Astrocyte (in vitro differentiated cells and primary cell): Measurements from ENCODE around the gene DYSF. TPM values are rescaled to one million over a fixed set of nuclear protein-coding genes. Genes with fewer than 3 reads are reported as not detected.

Source experiments
- DNase-seq: peaks from one replicate; pipeline ENCODE4 v3.0.0-alpha.2; 2010; ENCODE audit warnings: low read depth
- FAIRE-seq: peaks from 2 replicates; lab custom pipeline; 2011; peaks lifted over from hg19 to GRCh38; lab: Jason Lieb, UNC
- H2AFZ ChIP-seq: 2 replicates; pipeline ENCODE4 v1.6.0; 2012; ENCODE audit warnings: low read depth, low read length, inconsistent platforms
- H3K27ac ChIP-seq: 2 replicates; pipeline ENCODE4 v1.5.1; 2011; ENCODE audit warnings: low read depth, low read length, inconsistent platforms
- H3K27me3 ChIP-seq: 2 replicates; pipeline ENCODE4 v1.6.0; 2011; ENCODE audit warnings: low read length, inconsistent platforms; ENCODE audit not compliant: insufficient read depth
- H3K36me3 ChIP-seq: 2 replicates; pipeline ENCODE4 v1.5.1; 2011; ENCODE audit warnings: low read length, inconsistent platforms; ENCODE audit not compliant: insufficient read depth
- H3K4me1 ChIP-seq: 2 replicates; pipeline ENCODE4 v1.5.1; 2011; ENCODE audit warnings: low read length, inconsistent platforms; ENCODE audit not compliant: insufficient read depth
- H3K4me2 ChIP-seq: 2 replicates; pipeline ENCODE4 v1.6.0; 2012; ENCODE audit warnings: low read length, inconsistent platforms
- H3K4me3 ChIP-seq: 2 replicates; pipeline ENCODE4 v1.5.1; 2011; ENCODE audit warnings: low read depth, mild to moderate bottlenecking, low read length, inconsistent platforms; ENCODE audit not compliant: insufficient read depth
- H3K79me2 ChIP-seq: 2 replicates; pipeline ENCODE4 v1.6.0; 2012; ENCODE audit warnings: mild to moderate bottlenecking, low read length, inconsistent platforms; ENCODE audit not compliant: insufficient read depth
- H3K9ac ChIP-seq: 2 replicates; pipeline ENCODE4 v1.6.0; 2012; ENCODE audit warnings: mild to moderate bottlenecking, low read length, inconsistent platforms
- H3K9me3 ChIP-seq: 2 replicates; pipeline ENCODE4 v1.5.1; 2012; ENCODE audit warnings: low read depth, mild to moderate bottlenecking, low read length, inconsistent platforms; ENCODE audit not compliant: insufficient read depth
- H4K20me1 ChIP-seq: 2 replicates; pipeline ENCODE4 v1.6.0; 2012; ENCODE audit warnings: low read length, inconsistent platforms; ENCODE audit not compliant: insufficient read depth
- H3K27ac Mint-ChIP-seq: one replicate; pipeline ENCODE4 v1.8.0; 2021; ENCODE audit warnings: mild to moderate bottlenecking, mixed read lengths; ENCODE audit not compliant: unreplicated experiment
- H3K27me3 Mint-ChIP-seq: one replicate; pipeline ENCODE4 v1.8.0; 2021; ENCODE audit warnings: low read depth, mixed read lengths; ENCODE audit not compliant: unreplicated experiment
- H3K36me3 Mint-ChIP-seq: one replicate; pipeline ENCODE4 v1.8.0; 2021; ENCODE audit warnings: low read depth, mixed read lengths; ENCODE audit not compliant: unreplicated experiment
- H3K4me1 Mint-ChIP-seq: one replicate; pipeline ENCODE4 v1.8.0; 2021; ENCODE audit warnings: low read depth, mixed read lengths; ENCODE audit not compliant: unreplicated experiment
- H3K4me3 Mint-ChIP-seq: one replicate; pipeline ENCODE4 v1.8.0; 2021; ENCODE audit warnings: mild to moderate bottlenecking, moderate library complexity, mixed read lengths; ENCODE audit not compliant: unreplicated experiment
- H3K9me3 Mint-ChIP-seq: one replicate; pipeline ENCODE4 v1.8.0; 2021; ENCODE audit warnings: mild to moderate bottlenecking, mixed read lengths; ENCODE audit not compliant: unreplicated experiment
- CTCF ChIP-seq: IDR thresholded peaks from 2 replicates; pipeline ENCODE4 v1.5.1; 2011; ENCODE audit warnings: low read depth, mild to moderate bottlenecking, inconsistent platforms, low read length, moderate library complexity; ENCODE audit not compliant: insufficient read depth
- EZH2 ChIP-seq: IDR thresholded peaks from 2 replicates; pipeline ENCODE4 v1.6.1; 2012; ENCODE audit warnings: mild to moderate bottlenecking, low read length, inconsistent platforms; ENCODE audit not compliant: insufficient read depth
- total RNA-seq: library from RNA; stranded (reverse); gene quantifications from 2 replicates; pipeline ENCODE4 v1.2.1, GENCODE V29; 2021

Gene DYSF
- total RNA-seq, 1 donor from 2014 or later, result 123 TPM

- H3K27ac Mint-ChIP-seq, result no peak overlapping the region
- H3K9me3 ChIP-seq, result no peaks in the 10 kb centered on the region
- TF ChIP-seq EZH2 (no peak), CTCF (no peak)
- no peaks in the 10 kb centered on the region for H3K4me1 ChIP-seq
- H3K4me3 ChIP-seq, result no peak overlapping the region
- no peak overlapping the region for H3K4me2 ChIP-seq
- no peak overlapping the region for H3K9ac ChIP-seq
- H3K27me3 ChIP-seq, result no peaks in the 10 kb centered on the region
- H3K9me3 Mint-ChIP-seq, result no peaks in the 10 kb centered on the region
- H2AFZ ChIP-seq, result no peak overlapping the region
- H3K27ac ChIP-seq, result no peak overlapping the region
- no peaks in the 10 kb centered on the region for H3K36me3 ChIP-seq
- DNase-seq (no peak), FAIRE-seq (no peak)
- no peaks in the 10 kb centered on the region for H4K20me1 ChIP-seq
- no peaks in the 10 kb centered on the region for H3K27me3 Mint-ChIP-seq
- peaks cover 13% of the 10 kb centered on the region for H3K36me3 Mint-ChIP-seq
- H3K79me2 ChIP-seq, result no peaks in the 10 kb centered on the region
- no peak overlapping the region for H3K4me3 Mint-ChIP-seq
- H3K4me1 Mint-ChIP-seq, result peaks cover 2% of the 10 kb centered on the region
Measured at GRCh38 chr2:71639735-71640134, 186.4 kb downstream of the DYSF start.

DNA sequence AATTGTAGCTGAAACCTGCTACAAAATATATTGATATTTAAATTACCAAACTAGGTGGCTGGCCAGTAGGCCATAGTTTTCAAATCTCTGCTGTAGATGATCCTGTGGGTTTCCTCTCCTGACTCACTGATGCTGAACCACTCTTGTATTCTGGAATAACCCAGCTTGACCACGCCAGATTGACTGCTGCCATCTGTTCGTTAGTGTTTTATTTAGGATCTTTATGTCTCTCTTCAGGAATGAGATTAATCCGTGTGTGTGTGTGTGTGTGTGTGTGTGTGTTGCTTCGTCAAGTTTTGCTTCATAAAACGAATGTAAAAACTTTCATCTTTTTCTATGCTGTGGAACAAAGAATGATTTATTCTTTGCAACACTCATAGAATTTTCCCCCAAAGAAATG, 187.1 kb downstream of the DYSF start:
- FAIRE-seq, result no peak

More for the DNA sequence above, 187.1 kb downstream of the DYSF start:
- Histone ChIP-seq H3K4me2 (no peak overlapping the region), H3K79me2 (no peaks in the 10 kb centered on the region), H3K4me1 (no peaks in the 10 kb centered on the region), H2AFZ (no peak overlapping the region), H3K9ac (no peak overlapping the region), H3K4me3 (no peak overlapping the region), H4K20me1 (no peaks in the 10 kb centered on the region), H3K36me3 (no peaks in the 10 kb centered on the region), H3K27me3 (no peaks in the 10 kb centered on the region), H3K27ac (no peak overlapping the region), H3K9me3 (no peaks in the 10 kb centered on the region)
- Mint-ChIP-seq H3K4me3 (no peak overlapping the region), H3K4me1 (peaks cover 2% of the 10 kb centered on the region), H3K27me3 (no peaks in the 10 kb centered on the region), H3K9me3 (no peaks in the 10 kb centered on the region), H3K36me3 (peaks cover 17% of the 10 kb centered on the region), H3K27ac (no peak overlapping the region)
- TF ChIP-seq EZH2 (no peak), CTCF (no peak)
- DNase-seq, result no peak
